Liver (tissue), 3 donors: ENCODE measurements around the gene ERN1.

Source experiments
- GABPA ChIP-seq, 2 donors: IDR thresholded peaks in 1 of 2; conservative IDR thresholded peaks in 1 of 2; 2 replicates each; pipeline ENCODE4 v1.6.1; 2016; ENCODE audit warnings: antibody characterized with exemption in 2 of 2, mild to moderate bottlenecking in 1 of 2, moderate library complexity in 1 of 2
- HNF4G ChIP-seq: IDR thresholded peaks from 2 replicates; pipeline ENCODE4 v1.6.1; 2016; ENCODE audit warnings: antibody characterized with exemption
- JUND ChIP-seq, 2 donors: IDR thresholded peaks; 2 replicates each; pipeline ENCODE4 v1.6.1; 2016; ENCODE audit warnings: antibody characterized with exemption in 2 of 2
- RAD21 ChIP-seq, 2 donors: IDR thresholded peaks; 2 replicates each; pipeline ENCODE4 v1.6.1; 2016; ENCODE audit warnings: antibody characterized with exemption in 2 of 2, mild to moderate bottlenecking in 2 of 2
- SP1 ChIP-seq: IDR thresholded peaks from 2 replicates; pipeline ENCODE4 v1.6.1; 2018; ENCODE audit warnings: antibody characterized with exemption, mild to moderate bottlenecking
- TAF1 ChIP-seq: conservative IDR thresholded peaks from 2 replicates; pipeline ENCODE4 v1.6.1; 2016; ENCODE audit warnings: antibody characterized with exemption, mild to moderate bottlenecking
- YY1 ChIP-seq: IDR thresholded peaks from 2 replicates; pipeline ENCODE4 v1.6.1; 2016; ENCODE audit warnings: antibody characterized with exemption, mild to moderate bottlenecking
- TF ChIP-seq, protein P1 (sequence below): IDR thresholded peaks from 2 replicates; pipeline ENCODE4 v1.6.1; 2016; ENCODE audit warnings: antibody characterized with exemption
- TF ChIP-seq, protein P2 (sequence below): IDR thresholded peaks from 2 replicates; pipeline ENCODE4 v1.6.1; 2016; ENCODE audit warnings: antibody characterized with exemption
- TF ChIP-seq, protein P3 (sequence below): fragments of 150-350 bp; IDR thresholded peaks from 2 replicates; pipeline ENCODE4 v1.5.1; 2017; ENCODE audit warnings: improper control_type of control experiment, low read depth, low read length; ENCODE audit not compliant: missing input control
- TF ChIP-seq, protein P4 (sequence below): IDR thresholded peaks from 2 replicates; pipeline ENCODE4 v1.6.1; 2016; ENCODE audit warnings: antibody characterized with exemption
- donor health status: healthy.
- donor health status: healthy.

DNA sequence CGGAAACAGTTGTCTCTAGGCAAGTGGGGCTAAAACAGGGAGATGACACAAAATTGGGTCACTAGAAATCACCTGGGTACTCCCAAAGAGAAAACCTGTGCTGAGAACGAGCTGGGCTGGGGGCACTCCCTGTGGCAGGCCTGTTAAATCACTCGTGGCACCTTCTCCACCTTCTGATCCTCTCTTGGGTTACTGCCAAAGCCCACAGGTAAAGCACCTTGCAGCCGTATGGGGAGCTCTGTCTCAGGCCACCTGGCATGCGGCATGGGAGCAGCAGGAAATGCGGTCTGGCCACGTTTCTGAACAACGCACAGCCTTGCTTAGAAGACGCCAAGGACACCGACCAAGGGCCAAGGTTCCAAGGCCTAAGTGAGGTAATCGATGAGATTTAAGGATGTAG lies 88.0 kb downstream of the ERN1 start:
- TF ChIP-seq TAF1 (no peak), RAD21 (IDR thresholded peaks at IDR 0.05) (no peak), JUND (IDR thresholded peaks at IDR 0.05) (no peak), HNF4G (no peak), GABPA (IDR thresholded peaks at IDR 0.05 in 1 of 2, conservative IDR thresholded peaks at IDR 0.05 in 1 of 2) (no peak), SP1 (no peak), YY1 (no peak)
- TF ChIP-seq, protein P1, sequence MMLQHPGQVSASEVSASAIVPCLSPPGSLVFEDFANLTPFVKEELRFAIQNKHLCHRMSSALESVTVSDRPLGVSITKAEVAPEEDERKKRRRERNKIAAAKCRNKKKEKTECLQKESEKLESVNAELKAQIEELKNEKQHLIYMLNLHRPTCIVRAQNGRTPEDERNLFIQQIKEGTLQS = no peak
- TF ChIP-seq, protein P2, sequence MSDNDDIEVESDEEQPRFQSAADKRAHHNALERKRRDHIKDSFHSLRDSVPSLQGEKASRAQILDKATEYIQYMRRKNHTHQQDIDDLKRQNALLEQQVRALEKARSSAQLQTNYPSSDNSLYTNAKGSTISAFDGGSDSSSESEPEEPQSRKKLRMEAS = no peak
- TF ChIP-seq, protein P3, sequence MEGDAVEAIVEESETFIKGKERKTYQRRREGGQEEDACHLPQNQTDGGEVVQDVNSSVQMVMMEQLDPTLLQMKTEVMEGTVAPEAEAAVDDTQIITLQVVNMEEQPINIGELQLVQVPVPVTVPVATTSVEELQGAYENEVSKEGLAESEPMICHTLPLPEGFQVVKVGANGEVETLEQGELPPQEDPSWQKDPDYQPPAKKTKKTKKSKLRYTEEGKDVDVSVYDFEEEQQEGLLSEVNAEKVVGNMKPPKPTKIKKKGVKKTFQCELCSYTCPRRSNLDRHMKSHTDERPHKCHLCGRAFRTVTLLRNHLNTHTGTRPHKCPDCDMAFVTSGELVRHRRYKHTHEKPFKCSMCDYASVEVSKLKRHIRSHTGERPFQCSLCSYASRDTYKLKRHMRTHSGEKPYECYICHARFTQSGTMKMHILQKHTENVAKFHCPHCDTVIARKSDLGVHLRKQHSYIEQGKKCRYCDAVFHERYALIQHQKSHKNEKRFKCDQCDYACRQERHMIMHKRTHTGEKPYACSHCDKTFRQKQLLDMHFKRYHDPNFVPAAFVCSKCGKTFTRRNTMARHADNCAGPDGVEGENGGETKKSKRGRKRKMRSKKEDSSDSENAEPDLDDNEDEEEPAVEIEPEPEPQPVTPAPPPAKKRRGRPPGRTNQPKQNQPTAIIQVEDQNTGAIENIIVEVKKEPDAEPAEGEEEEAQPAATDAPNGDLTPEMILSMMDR = no peak
- TF ChIP-seq, protein P4, sequence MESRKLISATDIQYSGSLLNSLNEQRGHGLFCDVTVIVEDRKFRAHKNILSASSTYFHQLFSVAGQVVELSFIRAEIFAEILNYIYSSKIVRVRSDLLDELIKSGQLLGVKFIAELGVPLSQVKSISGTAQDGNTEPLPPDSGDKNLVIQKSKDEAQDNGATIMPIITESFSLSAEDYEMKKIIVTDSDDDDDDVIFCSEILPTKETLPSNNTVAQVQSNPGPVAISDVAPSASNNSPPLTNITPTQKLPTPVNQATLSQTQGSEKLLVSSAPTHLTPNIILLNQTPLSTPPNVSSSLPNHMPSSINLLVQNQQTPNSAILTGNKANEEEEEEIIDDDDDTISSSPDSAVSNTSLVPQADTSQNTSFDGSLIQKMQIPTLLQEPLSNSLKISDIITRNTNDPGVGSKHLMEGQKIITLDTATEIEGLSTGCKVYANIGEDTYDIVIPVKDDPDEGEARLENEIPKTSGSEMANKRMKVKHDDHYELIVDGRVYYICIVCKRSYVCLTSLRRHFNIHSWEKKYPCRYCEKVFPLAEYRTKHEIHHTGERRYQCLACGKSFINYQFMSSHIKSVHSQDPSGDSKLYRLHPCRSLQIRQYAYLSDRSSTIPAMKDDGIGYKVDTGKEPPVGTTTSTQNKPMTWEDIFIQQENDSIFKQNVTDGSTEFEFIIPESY = no peak
